GM10266 (cell line): ENCODE data around the gene CDH13.

Experiments used
- DNase-seq: peaks from one replicate; pipeline ENCODE4 v3.0.0; 2012; ENCODE audit errors: extremely low spot score
- CTCF ChIP-seq: IDR thresholded peaks from 2 replicates; pipeline ENCODE4 v1.5.1; 2012; ENCODE audit warnings: mild to moderate bottlenecking, low read depth; ENCODE audit not compliant: control insufficient read depth, insufficient read depth; ENCODE audit errors: missing control alignments

The CDH13 gene

GRCh38 chr16:83270061-83270460 lies 643.3 kb downstream of the CDH13 start:
- no peak for TF ChIP-seq CTCF
- no peak for DNase-seq

GRCh38 chr16:83270640-83271039 lies 643.9 kb downstream of the CDH13 start:
- TF ChIP-seq CTCF = no peak
- no peak for DNase-seq

- TF ChIP-seq CTCF = no peak
- no peak for DNase-seq
Measured at GRCh38 chr16:83271123-83271522, 644.4 kb downstream of the CDH13 start.

GRCh38 chr16:83271970-83272575 lies 645.3 kb downstream of the CDH13 start:
- TF ChIP-seq CTCF = no peak
- DNase-seq = no peak

GRCh38 chr16:83272843-83273242 lies 646.1 kb downstream of the CDH13 start:
- DNase-seq = no peak
- no peak for TF ChIP-seq CTCF

- no peak for TF ChIP-seq CTCF
Measured at GRCh38 chr16:83273504-83274173, 646.9 kb downstream of the CDH13 start.

GRCh38 chr16:83279251-83279650 lies 652.5 kb downstream of the CDH13 start:
- TF ChIP-seq CTCF = no peak
- no peak for DNase-seq

More at GRCh38 chr16:83273504-83274173, 646.9 kb downstream of the CDH13 start:
- no peak for DNase-seq
